Erythroblast (primary cell): ENCODE results near the gene TXNL1.

ENCODE experiments used
- GATA1 ChIP-seq: IDR thresholded peaks from 2 replicates; pipeline ENCODE4 v1.6.1; 2011; ENCODE audit warnings: low read depth, mild to moderate bottlenecking, control low read depth, low read length, moderate library complexity
- POLR2A ChIP-seq: IDR thresholded peaks from 2 replicates; pipeline ENCODE4 v1.6.1; 2011; ENCODE audit warnings: mild to moderate bottlenecking, low read length

GRCh38 chr18:56569416-56569815, 69.0 kb downstream of the TXNL1 start:
- no peak for TF ChIP-seq POLR2A
- no peak for TF ChIP-seq GATA1
